ENCODE measurements around the gene MAPK1.
A peak's percentile ranks its signal among the peaks of the same experiment; 100 is the strongest.
"Not testable (repeated sequence)": the region's sequence is repeated elsewhere in the genome, so short reads cannot be mapped to it uniquely, and the experiment has no call there.

MAPK1 gene

GRCh38 chr22:21817497-21817853 is 50.0 kb downstream of the MAPK1 start:
- DNase-seq: not testable (repeated sequence)

DNA sequence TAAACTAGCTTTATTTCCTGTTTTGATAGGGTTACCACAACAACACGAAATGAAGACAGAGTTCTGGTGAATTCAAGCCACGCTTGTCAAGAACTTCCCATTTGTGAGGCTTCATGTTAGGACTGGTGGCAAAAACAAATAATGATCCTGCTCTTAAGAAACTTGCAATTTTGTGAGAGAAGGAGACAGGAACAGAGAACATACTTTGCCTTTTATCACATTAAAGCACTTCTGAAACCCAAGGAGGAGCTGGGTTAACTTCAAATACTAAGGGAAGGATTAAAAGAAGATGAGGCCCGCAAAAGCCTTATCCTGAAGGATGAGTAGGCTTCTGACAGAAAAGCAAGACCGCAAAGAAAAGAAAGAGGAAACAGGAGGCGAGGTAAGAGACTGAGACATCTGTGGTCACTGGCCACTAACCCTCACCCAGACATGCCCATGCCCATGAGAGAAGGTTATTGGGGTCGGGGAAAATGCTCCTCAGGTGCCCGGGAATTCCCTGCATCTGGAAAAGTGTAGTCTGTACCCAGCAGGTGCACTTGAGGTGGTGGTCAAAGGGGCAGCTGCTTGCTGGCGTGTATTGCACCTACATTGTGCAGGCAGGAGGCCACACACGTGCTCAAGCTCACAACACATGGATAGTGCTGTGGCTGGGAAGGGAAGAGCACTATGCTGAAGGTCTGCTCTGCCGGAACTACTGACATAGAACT is 50.5 kb downstream of the MAPK1 start:
- DNase-seq: no peak

DNA sequence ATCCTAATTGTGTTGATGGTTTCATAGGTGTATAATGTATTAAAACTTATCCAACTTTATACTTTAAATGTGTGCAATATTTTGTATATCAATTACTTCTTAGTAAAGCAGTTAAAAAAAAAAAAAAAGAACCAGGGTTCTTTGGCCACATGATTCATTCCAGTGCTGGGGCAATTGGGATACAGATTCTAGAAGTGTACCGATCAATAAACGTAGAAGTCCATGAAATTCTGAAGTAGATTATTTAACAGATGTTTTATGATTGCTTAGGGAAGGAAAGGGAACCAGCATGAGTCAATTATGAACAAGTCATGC is 51.0 kb downstream of the MAPK1 start:
- DNase-seq: no peak

DNA sequence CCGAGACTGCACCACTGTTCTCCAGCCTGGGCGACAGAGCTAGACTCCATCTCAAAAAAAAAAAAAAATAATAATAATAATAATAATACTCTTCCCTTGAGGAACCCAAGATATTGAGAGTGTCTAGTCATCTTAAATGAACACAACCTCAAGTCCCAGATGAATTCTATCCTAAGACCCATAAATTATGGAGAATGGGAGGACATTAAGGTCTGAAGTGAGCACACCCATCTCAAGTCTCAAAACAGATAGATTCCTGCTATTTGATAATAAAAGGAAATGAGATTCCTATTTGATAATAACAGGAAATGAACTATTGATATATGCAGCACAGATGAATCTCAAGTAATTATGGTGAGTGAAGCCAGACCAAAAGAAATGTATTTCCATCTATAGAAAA is 51.5 kb downstream of the MAPK1 start:
- DNase-seq: no peak

DNA sequence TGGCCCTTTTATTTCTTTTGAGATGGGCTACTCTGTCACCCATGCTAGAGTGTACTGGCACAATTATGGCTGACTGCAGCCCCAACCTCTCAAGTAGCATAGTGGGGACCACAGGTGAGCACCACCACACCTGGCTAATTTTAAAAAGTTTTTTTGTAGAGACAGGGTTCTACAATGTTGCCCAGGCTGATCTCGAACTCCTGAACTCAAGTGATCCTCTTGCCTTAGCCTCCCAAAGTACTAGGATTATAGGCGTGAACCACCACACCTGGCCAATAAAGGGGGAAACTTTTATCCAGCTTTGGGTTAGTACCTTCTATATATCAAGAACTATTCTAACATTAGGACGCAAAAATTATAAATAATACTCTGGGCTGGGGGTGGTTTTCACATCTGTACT is 52.1 kb downstream of the MAPK1 start:
- DNase-seq: no peak

- DNase-seq: no peak
These were observed 55.5 kb downstream of the MAPK1 start for GRCh38 chr22:21811982-21812381.

GRCh38 chr22:21807544-21808529 is 59.6 kb downstream of the MAPK1 start:
- no peak for DNase-seq

DNA sequence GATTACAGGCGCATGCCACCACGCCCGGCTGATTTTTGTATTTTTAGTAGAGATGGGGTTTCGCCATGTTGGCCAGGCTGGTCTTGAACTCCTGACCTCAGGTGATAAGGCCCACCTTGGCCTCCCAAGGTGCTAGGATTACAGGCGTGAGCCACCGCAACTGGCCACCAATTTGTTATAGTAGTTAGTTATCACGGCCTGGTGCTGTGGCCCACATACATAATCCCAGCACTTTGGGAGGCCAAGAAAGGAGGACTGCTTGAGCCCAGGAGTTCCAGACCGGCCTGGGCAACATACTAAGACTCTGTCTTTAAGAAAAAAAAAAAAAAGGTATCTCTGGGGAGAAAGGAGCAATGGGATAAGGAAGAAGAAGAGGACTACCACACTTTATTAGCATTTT is 62.1 kb downstream of the MAPK1 start:
- DNase-seq: not testable (repeated sequence)

- no peak for DNase-seq
These were observed 63.6 kb downstream of the MAPK1 start for GRCh38 chr22:21803811-21804249.

- DNase-seq: no peak
These were observed 64.8 kb downstream of the MAPK1 start for GRCh38 chr22:21802673-21803072.

DNA sequence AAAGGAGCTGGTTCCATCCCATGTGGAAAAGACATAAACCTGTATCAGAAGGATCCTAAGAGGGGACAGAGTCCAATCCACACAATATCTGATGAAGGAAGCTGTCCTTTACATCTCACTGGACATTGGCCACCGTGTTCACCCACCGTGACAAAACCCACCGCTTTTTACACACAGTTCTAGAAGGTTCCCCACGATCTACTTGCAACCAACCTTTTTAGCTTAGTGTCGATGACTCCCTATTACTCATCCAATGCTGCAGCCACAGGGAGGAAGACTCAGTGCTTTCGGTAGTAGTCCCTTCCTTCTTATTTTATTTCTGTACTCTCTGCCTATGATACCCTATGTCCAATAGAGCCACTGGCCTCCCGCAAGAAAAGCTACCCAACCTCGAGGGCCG is 65.4 kb downstream of the MAPK1 start:
- DNase-seq: no peak

- not testable (repeated sequence) for DNase-seq
These were observed 66.2 kb downstream of the MAPK1 start for GRCh38 chr22:21801304-21801644.

DNA sequence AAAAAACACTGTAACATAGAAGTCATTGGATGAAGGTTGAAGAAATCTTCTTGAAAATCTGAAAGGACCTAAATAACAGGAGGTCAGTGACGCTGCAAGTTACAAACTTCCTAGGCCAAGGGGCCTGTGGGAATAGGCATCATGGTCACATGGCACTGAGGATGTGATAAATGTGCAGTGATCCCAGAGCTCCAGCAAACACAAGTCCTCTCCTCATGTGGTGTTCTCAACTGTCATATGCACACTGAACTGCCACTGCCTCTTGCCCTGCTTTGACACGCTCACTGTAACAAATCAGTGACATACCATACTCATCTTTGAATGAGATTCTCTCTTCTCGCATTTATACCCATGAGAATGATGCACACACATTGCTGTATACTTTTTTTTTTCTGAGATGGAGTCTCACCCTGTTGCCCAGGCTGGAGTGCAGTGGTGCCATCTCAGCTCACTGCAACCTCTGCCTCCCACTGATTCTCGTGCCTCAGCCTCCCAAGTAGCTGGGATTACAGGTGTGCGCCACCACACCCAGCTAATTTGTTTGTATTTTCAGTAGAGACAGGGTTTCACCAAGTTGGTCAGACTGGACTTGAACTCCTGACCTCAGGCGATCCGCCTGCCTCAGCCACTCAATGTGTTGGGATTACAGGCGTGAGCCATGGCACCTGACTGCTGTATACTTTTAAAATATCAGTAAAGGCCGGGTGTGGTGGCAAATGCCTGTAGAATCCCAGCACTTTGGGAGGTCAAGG is 66.7 kb downstream of the MAPK1 start:
- no peak for DNase-seq

DNA sequence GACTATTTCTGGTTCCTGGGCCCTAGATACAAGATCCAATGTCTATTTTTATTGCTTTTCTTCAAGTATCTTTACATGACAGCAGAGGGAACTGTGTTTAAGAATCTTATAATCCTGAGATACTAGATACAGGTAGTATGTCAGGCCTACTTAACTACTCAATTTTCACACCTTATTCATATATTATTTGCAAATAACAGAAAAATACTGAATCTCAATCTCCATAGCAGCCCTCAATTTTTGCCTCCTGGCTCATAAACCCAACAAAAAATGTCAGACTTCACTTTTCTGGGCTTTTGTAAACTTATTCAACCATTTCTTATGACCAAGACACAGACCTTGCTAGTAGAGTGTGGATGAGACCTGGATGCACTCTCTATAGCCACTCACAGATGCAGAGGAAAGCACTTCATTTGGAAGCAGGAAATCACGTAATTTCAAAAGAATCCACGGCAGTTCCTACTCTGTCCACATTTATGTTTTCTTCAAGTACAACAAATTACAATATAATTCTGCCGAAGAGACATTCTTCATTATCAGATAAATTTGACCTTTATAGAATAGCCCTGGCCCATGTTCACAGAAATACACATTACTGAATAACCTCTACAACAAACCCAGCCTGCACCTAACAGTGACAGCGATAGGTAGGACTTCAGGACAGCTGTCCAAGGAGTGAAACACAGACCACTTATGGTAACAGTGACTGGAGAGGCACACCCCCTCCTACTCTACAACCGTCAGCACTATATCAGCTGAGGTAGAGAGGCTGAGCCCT is 69.8 kb downstream of the MAPK1 start:
- no peak for DNase-seq

GRCh38 chr22:21796863-21797262 is 70.6 kb downstream of the MAPK1 start:
- DNase-seq: no peak

GRCh38 chr22:21796231-21796630 is 71.2 kb downstream of the MAPK1 start:
- DNase-seq: no peak

GRCh38 chr22:21793716-21794115 is 73.7 kb downstream of the MAPK1 start:
- DNase-seq: not testable (repeated sequence)

DNA sequence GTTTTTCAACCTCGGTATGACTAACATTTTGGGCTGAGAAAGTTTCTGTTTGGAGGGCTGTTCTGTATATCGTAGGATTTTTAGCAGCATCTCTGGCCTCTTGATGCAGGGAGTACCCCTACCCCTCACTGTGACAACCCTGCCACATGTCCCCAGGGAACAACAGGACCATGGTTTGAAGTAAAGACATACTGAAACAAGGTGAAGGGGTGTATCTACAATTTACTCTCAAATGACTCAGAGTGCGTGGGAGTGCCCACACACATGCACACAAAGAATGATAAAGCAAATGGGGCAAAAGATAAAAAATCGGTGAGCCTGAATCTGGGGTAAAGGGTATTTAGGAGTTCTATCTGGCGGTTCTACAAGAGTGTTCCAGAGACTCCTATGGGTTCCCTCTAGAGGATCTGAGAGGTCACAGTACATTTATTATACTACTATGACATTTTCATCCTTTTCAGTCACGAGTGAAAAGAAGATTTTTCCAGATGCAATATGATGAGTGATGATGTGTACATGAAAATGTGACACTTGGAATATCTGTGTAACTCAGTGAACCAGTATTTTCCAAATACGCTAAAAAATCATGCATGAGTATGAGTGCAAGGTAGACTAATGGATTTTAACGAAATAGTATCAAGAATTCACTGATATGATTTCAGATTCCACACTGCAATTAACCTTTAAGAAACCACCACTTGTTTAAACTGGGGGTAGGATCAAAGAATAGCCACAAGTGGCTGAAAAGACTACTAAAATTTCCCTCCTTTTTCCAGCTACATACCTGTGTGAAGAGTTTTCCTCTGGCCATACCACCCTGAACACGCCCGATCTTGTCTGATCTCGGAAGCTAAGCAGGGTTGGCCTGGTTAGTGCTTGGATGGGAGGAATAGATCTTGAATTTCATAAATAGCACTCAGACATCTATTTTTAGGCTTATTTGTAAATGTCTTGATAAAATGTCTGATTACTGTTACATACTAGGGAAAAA is 75.5 kb downstream of the MAPK1 start:
- DNase-seq: peak; percentile 36

DNA sequence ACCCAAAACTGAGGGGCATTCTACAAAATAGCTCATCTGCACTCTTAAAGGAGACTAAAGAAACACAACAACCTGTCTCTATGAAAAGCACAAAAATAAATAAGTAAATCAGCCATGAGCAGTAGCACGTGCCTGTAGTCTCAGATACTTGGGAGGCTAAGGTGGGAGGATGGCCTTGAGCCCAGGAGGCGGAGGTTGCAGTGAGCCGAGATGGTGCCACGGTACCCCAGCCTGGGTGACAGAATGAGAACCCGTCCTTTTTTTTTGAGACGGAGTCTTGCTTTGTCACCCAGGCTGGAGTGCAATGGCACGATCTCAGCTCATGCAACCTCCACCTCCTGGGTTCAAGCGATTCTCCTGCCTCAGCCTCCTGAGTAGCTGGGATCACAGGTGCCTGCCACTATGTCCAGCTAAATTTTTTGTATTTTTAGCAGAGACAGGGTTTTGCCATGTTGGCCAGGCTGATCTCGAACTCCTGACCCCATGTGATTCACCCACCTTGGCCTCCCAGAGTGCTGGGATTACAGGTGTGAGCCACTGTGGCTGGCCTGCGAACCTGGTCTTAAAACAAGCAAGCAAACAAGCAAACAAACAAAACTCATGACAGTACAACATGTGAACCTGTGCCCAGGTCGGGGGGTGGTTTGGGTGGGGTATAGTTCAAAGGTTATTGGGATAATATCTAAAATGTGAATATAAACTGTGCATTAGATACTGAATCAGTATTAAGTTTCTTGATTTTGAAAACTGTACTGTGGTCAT is 76.4 kb downstream of the MAPK1 start:
- not testable (repeated sequence) for DNase-seq

GRCh38 chr22:21790359-21790758 is 77.1 kb downstream of the MAPK1 start:
- no peak for DNase-seq

GRCh38 chr22:21787565-21787964 is 79.9 kb downstream of the MAPK1 start:
- DNase-seq: not testable (repeated sequence)
